CD4-positive, alpha-beta memory T cell (primary cell): Measurements from ENCODE around the gene CDC34. TPM values are rescaled to one million over a fixed set of nuclear protein-coding genes. Genes with fewer than 3 reads are reported as not detected.

Experiments used
- CTCF ChIA-PET: fragments of 350-600 bp; sonication (Branson Sonifier 250); formaldehyde crosslinking; loops from one replicate; lab custom pipeline; 2021; ENCODE audit warnings: inconsistent platforms; ENCODE audit not compliant: partially characterized antibody; lab: Charles Lee
- POLR2A ChIA-PET: fragments of 350-600 bp; sonication (Branson Sonifier 250); formaldehyde crosslinking; loops from one replicate; lab custom pipeline; 2021; ENCODE audit not compliant: partially characterized antibody; lab: Charles Lee
- DNase-seq, 5 donors: peaks; one replicate each; pipeline versions ENCODE4 v3.0.0 to v3.0.0-alpha.2; 2020 to 2022; ENCODE audit warnings: mixed read lengths in 1 of 5
- H3K27ac ChIP-seq: one replicate; pipeline ENCODE4 v1.7.0; 2013; ENCODE audit warnings: low read depth, low read length
- H3K27me3 ChIP-seq: 2 replicates; pipeline ENCODE4 v1.7.0; 2013; ENCODE audit warnings: mild to moderate bottlenecking, low read length, moderate library complexity; ENCODE audit not compliant: insufficient read depth
- H3K36me3 ChIP-seq: 2 replicates; pipeline ENCODE4 v1.7.0; 2013; ENCODE audit warnings: mild to moderate bottlenecking, low read length, moderate library complexity; ENCODE audit not compliant: insufficient read depth
- H3K4me1 ChIP-seq: 2 replicates; pipeline ENCODE4 v1.7.0; 2013; ENCODE audit warnings: mild to moderate bottlenecking, low read length, moderate library complexity; ENCODE audit not compliant: insufficient read depth
- H3K4me3 ChIP-seq, 2 donors: one replicate each; pipeline ENCODE4 v1.7.0; 2013; ENCODE audit warnings: low read length in 2 of 2, mild to moderate bottlenecking in 1 of 2
- H3K9me3 ChIP-seq, 2 donors: one replicate each; pipeline ENCODE4 v1.7.0; 2013; ENCODE audit warnings: low read length in 2 of 2, control low read depth in 1 of 2; ENCODE audit not compliant: control insufficient read depth in 1 of 2
- H3K27ac Mint-ChIP-seq, 7 donors: one replicate each; pipeline ENCODE4 v1.8.0; 2020 to 2021; ENCODE audit warnings: mixed read lengths in 7 of 7, mild to moderate bottlenecking in 6 of 7, inconsistent platforms in 3 of 7, moderate library complexity in 3 of 7
- H3K27me3 Mint-ChIP-seq, 2 donors: one replicate each; pipeline ENCODE4 v1.8.0; 2020 to 2021; ENCODE audit warnings: mixed read lengths in 2 of 2
- H3K36me3 Mint-ChIP-seq, 2 donors: one replicate each; pipeline ENCODE4 v1.8.0; 2020 to 2021; ENCODE audit warnings: mixed read lengths in 2 of 2, inconsistent platforms in 1 of 2, mild to moderate bottlenecking in 1 of 2
- H3K4me1 Mint-ChIP-seq, 4 donors: one replicate each; pipeline ENCODE4 v1.8.0; 2020 to 2021; ENCODE audit warnings: mixed read lengths in 4 of 4, mild to moderate bottlenecking in 1 of 4
- H3K4me3 Mint-ChIP-seq, 8 donors: one replicate each; pipeline ENCODE4 v1.8.0; 2020 to 2021; ENCODE audit warnings: mixed read lengths in 8 of 8, mild to moderate bottlenecking in 7 of 8, moderate library complexity in 6 of 8, inconsistent platforms in 3 of 8
- H3K9me3 Mint-ChIP-seq, 8 donors: one replicate each; pipeline ENCODE4 v1.8.0; 2020 to 2021; ENCODE audit warnings: mixed read lengths in 8 of 8, mild to moderate bottlenecking in 5 of 8, inconsistent platforms in 3 of 8, moderate library complexity in 1 of 8
- intact Hi-C: fragments of 100-400 bp; cut with micrococcal nuclease; formaldehyde crosslinking; loops from one replicate; pipeline ENCODE4 v1.15.1; 2023
- polyA plus RNA-seq, 2 donors: library from polyadenylated mRNA; unstranded; fragments of 300-500 nt; fragmentation: Illumina TruSeq; gene quantifications; one replicate each; pipeline ENCODE4 v1.2.3, GENCODE V29; 2021
- total RNA-seq, 2 experiments: library from RNA; stranded (reverse); gene quantifications; one replicate each; pipeline ENCODE4 v1.2.3, GENCODE V29; 2021

The CDC34 gene
- total and polyA plus RNA-seq, 4 experiments from 2014 or later: 26.7 to 46.6 (median 44.2) TPM

DNA sequence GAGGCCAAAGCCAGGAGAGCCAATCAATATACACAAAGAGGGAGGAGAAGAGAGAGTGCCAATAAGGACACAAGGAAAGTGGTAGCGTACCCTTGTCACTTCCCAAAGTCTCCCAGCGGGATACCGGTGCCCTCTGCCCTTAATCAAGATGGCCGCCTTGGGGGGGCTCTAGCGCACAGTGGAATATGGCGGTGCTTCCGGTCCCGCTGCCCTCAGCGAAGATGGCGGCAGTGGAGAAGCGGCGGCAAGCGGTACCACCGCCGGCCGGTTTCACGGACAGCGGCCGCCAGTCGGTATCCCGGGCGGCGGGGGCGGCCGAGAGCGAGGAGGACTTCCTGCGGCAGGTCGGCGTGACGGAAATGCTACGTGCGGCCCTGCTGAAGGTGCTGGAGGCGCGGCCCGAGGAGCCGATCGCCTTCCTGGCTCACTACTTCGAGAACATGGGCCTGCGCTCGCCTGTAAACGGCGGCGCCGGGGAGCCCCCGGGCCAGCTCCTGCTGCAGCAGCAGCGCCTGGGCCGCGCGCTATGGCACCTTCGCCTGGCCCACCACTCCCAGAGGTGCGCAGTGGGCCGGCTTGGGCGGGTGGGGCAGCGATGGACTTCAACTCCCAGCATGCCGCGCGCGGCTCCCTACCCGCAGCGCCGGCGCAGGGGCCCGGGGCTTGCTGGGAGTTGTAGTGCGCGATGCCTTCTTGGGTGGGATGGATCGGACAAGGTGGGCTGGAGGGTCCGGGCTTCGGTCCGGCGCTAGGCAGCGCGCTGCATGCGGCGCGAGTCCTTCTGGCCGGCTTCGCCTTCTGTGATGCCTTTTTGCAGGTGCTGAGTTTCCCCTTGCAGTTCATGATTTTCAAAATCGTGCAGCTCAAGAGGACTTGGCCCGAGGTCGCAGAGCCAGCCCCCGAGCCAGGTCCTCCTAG is 24.0 kb upstream of the CDC34 start, which contains the start of gene TPGS1:
Gene TPGS1, plus strand, starts transcription at position 212 of the 918 bp plus-strand sequence. Its CDS starts 10 bp downstream, at position 222.
- peaks cover 54% of the 10 kb centered on the region for H3K4me1 ChIP-seq

GRCh38 chr19:508204-509150 is 23.1 kb upstream of the CDC34 start:
- Mint-ChIP-seq H3K9me3 (peaks cover 0 to 1% (median 0%) of the 10 kb centered on the region in 8 donors), H3K4me1 (peaks cover 15 to 59% (median 35%) of the 10 kb centered on the region in 4 donors), H3K27me3 (no peaks in the 10 kb centered on the region), H3K4me3 (peak overlapping the region; percentile 86 to 100 (median 99)), H3K27ac (peak overlapping the region; percentile 75 to 94 (median 92)), H3K36me3 (peaks cover 0 to 13% of the 10 kb centered on the region in 2 donors)
- Histone ChIP-seq H3K27ac (peak overlapping the region; percentile 89), H3K27me3 (no peaks in the 10 kb centered on the region), H3K36me3 (no peaks in the 10 kb centered on the region), H3K4me3 (peak overlapping the region; percentile 61 to 97), H3K4me1 (peaks cover 60% of the 10 kb centered on the region), H3K9me3 (no peaks in the 10 kb centered on the region)
- no peak for DNase-seq
- CTCF ChIA-PET: no interaction called here
- intact Hi-C loops: no loop called here
- POLR2A ChIA-PET: interaction anchor here (2.5 to 4.4 kb wide), 5 partner anchors 10 to 22 kb away, joined by 11 to 111 read pairs (median 40); partner anchors contain the start of gene CDC34

More for the DNA sequence above, 24.0 kb upstream of the CDC34 start, which contains the start of gene TPGS1:
- CTCF ChIA-PET: interaction anchor here (0.7 to 2.9 kb wide), 13 partner anchors 7 to 214 kb away, joined by 3 to 30 read pairs (median 6); partner anchors contain the start of genes CDC34 and MADCAM1
- Mint-ChIP-seq H3K4me3 (peak within 1 kb of the TSS; percentile 91 to 100 (median 99)), H3K36me3 (peaks cover 0 to 13% of the 10 kb centered on the region in 2 donors), H3K4me1 (peaks cover 15 to 60% (median 38%) of the 10 kb centered on the region in 4 donors), H3K9me3 (peaks cover 0 to 1% (median 0%) of the 10 kb centered on the region in 8 donors), H3K27ac (peak within 1 kb of the TSS; percentile 94 to 100 (median 100)), H3K27me3 (no peaks in the 10 kb centered on the region)
- Histone ChIP-seq H3K9me3 (no peaks in the 10 kb centered on the region), H3K36me3 (no peaks in the 10 kb centered on the region), H3K4me3 (peak within 1 kb of the TSS; percentile 61 to 97), H3K27me3 (no peaks in the 10 kb centered on the region), H3K27ac (peak within 1 kb of the TSS; percentile 89)
- POLR2A ChIA-PET: interaction anchor here (1.2 to 4.4 kb wide), 11 partner anchors 10 to 155 kb away, joined by 3 to 61 read pairs (median 5); partner anchors contain the start of genes BSG, CDC34 and RNF126
- intact Hi-C loops: loop anchor here (1.0 to 2.0 kb wide), 4 partner anchors 18 to 241 kb away; partner anchors contain the start of genes CDC34 and RNF126
- DNase-seq: peak in 2 of 5 donors; percentile 71 to 73

DNA sequence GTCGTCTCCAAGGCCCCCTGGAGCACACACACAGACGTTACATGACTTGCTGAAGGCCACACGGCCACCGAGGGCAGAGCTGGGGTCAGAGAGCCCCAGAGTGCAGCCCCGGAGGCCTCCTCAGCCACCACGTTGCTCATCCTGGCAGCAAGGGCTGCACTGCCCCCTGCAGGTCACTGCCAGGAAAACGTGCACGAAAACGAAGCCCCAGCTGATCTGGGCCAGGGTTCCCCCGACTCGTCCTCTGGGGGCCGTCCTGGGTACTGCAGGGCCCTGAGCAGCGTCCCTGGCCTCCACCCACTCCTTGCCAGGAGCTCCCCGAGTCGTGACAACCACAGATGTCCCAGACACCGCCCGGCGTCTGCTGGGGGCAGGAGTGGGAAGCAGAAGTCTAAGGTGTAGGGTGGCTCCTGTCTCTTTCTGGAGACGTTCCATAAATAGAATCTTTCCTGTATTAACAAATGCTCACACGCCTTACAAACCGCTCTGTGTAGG is 20.9 kb upstream of the CDC34 start:
- peaks cover 4 to 13% of the 10 kb centered on the region in 2 donors for H3K36me3 Mint-ChIP-seq

DNA sequence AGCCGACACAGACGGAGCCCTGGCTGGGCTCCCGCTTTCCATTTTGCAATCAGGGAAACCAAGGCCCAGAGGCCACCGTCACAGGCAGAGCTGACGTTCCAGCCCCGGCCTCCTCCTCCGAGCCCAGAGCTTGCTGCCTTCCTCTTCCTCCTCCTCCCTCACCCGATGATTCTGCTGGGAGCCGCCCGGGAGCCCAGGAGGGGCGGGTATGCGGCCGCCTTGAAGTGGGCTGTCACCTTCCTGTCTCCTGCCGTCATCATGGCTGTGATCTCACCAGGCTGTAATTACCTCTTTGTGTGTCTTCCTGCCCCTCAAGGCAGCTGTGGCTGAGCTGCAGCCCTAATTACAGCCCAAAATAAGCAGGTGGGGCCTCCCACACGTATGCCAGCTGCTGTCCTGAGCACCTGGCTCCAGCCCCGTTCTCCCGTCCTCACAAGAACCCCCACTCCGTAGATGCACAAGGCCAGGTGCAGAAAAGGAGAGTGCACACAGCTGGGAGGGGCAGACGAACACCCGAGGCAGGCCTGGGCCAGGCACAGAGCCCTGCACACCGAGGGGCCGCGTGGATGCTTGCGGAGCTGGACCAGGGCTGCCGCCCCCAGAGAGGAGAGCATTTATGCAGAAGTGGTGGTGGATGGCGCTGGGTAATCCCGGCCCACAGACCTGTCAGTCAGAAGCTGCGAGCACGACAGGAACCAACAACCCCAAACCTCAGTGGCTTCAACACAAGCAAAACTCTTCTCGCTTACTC is 20.3 kb upstream of the CDC34 start:
- Mint-ChIP-seq H3K4me3 (peak overlapping the region; percentile 87 to 96 (median 90)), H3K36me3 (peaks cover 4 to 13% of the 10 kb centered on the region in 2 donors), H3K9me3 (peaks cover 0 to 4% (median 0%) of the 10 kb centered on the region in 8 donors), H3K4me1 (peaks cover 20 to 57% (median 39%) of the 10 kb centered on the region in 4 donors), H3K27ac (peak overlapping the region; percentile 94 to 100 (median 100)), H3K27me3 (no peaks in the 10 kb centered on the region)
- H3K4me3 ChIP-seq: peak overlapping the region; percentile 64 to 72
- H3K27me3 ChIP-seq: no peaks in the 10 kb centered on the region
- ChIA-PET CTCF (interaction anchor here (0.8 to 2.8 kb wide), 16 partner anchors 10 to 244 kb away, joined by 3 to 48 read pairs (median 6); partner anchors contain the start of genes CDC34 and MADCAM1), POLR2A (interaction anchor here (0.6 to 4.3 kb wide), 18 partner anchors 7 to 758 kb away, joined by 3 to 111 read pairs (median 6); partner anchors contain the start of genes BSG, CDC34, CIRBP and GZMM)
- DNase-seq: peak; percentile 94 to 97 (median 96)
- peak overlapping the region; percentile 87 for H3K27ac ChIP-seq
- intact Hi-C loops: loop anchor here (2.0 to 10.0 kb wide), 2 partner anchors 34 to 124 kb away; partner anchors contain the start of genes FGF22, GZMM and POLRMT
- no peaks in the 10 kb centered on the region for H3K9me3 ChIP-seq
- no peaks in the 10 kb centered on the region for H3K36me3 ChIP-seq
- H3K4me1 ChIP-seq: peaks cover 56% of the 10 kb centered on the region

More for the DNA sequence above, 20.9 kb upstream of the CDC34 start:
- ChIA-PET POLR2A (interaction anchor here (0.6 to 4.3 kb wide), 18 partner anchors 8 to 758 kb away, joined by 3 to 111 read pairs (median 6); partner anchors contain the start of genes BSG, CDC34, CIRBP and RNF126), CTCF (interaction anchor here (0.8 to 2.8 kb wide), 16 partner anchors 10 to 244 kb away, joined by 3 to 48 read pairs (median 6); partner anchors contain the start of genes CDC34 and MADCAM1)
- H3K4me1 Mint-ChIP-seq: peaks cover 20 to 60% (median 40%) of the 10 kb centered on the region in 4 donors
- H3K27me3 Mint-ChIP-seq: no peaks in the 10 kb centered on the region
- Histone ChIP-seq H3K36me3 (no peaks in the 10 kb centered on the region), H3K27me3 (no peaks in the 10 kb centered on the region), H3K9me3 (no peaks in the 10 kb centered on the region), H3K4me1 (peaks cover 60% of the 10 kb centered on the region), H3K27ac (peak overlapping the region; percentile 87), H3K4me3 (peak overlapping the region; percentile 64 to 72)
- H3K27ac Mint-ChIP-seq: peak overlapping the region; percentile 94 to 100 (median 100)
- peak; percentile 91 to 95 (median 92) for DNase-seq
- peaks cover 0 to 4% (median 0%) of the 10 kb centered on the region in 8 donors for H3K9me3 Mint-ChIP-seq
- H3K4me3 Mint-ChIP-seq: peak overlapping the region; percentile 87 to 96 (median 90)
- intact Hi-C loops: loop anchor here (2.0 to 10.0 kb wide), 2 partner anchors 34 to 124 kb away; partner anchors contain the start of genes FGF22, GZMM and POLRMT

DNA sequence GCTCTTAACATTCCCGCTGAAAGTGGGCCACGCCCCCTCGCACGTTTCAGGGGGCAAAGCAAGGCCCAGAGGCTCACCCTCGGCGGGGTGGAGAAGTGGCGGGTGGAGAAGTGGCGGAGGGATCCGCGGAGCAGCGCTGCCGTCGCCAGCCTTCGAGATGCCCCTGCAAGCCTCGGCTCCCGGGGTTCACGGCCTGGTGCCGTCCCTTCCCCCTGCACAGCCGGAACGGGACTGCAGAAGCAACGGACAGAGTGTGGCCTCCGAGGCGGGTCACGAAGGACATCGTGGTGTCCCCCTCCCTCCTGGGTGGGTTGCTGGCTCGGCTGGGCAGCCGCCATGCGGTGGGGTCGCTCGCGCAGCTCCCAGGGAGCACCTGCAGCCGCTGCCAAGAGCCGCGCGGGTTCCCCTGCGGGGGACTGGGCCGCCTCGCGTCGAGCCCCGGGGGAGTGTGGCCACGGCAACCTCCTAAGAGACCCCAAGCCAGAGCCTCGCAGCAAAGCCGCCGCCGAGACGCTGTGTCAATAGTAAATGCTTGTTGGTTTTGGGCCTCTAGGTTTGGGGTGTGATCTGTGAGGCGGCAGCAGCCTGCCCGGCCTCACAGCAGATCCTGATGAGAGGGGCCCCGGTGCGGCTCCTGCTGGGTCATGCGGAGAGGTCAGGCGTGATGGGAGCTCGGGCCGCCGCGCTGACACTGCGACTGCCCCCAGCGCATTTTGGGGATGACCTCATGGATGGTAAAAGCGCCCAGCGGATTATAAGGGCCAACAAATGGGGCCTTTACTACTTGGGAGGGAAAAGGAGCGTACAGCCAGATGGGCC is 18.8 kb upstream of the CDC34 start:
- ChIA-PET POLR2A (interaction anchor here (3.0 to 4.3 kb wide), 3 partner anchors 9 to 59 kb away, joined by 25 to 111 read pairs (median 30); partner anchors contain the start of genes BSG and CDC34), CTCF (interaction anchor here (2.8 kb wide), 1 partner anchor 9 kb away, joined by 22 read pairs; no protein-coding TSS in a partner anchor)
- H3K27me3 Mint-ChIP-seq: no peaks in the 10 kb centered on the region
- H3K36me3 Mint-ChIP-seq: peaks cover 4 to 9% of the 10 kb centered on the region in 2 donors
- Histone ChIP-seq H3K27me3 (no peaks in the 10 kb centered on the region), H3K4me1 (peaks cover 52% of the 10 kb centered on the region), H3K4me3 (no peak overlapping the region), H3K9me3 (no peaks in the 10 kb centered on the region), H3K27ac (peak overlapping the region; percentile 87), H3K36me3 (no peaks in the 10 kb centered on the region)
- H3K9me3 Mint-ChIP-seq: peaks cover 0 to 4% (median 0%) of the 10 kb centered on the region in 8 donors
- no peak overlapping the region for H3K4me3 Mint-ChIP-seq
- intact Hi-C loops: loop anchor here (10.0 kb wide), 1 partner anchor 122 kb away; the partner anchor contains the start of genes FGF22 and POLRMT
- no peak for DNase-seq
- peaks cover 23 to 57% (median 37%) of the 10 kb centered on the region in 4 donors for H3K4me1 Mint-ChIP-seq
- peak overlapping the region; percentile 70 to 100 (median 99) for H3K27ac Mint-ChIP-seq
